Ureter (tissue), 1 donor: ENCODE data around the gene HSD17B1. TPM values are rescaled to one million over a fixed set of nuclear protein-coding genes. Genes with fewer than 3 reads are reported as not detected.

Source experiments
- total RNA-seq: library from RNA; stranded (reverse); gene quantifications from one replicate; pipeline ENCODE4 v1.2.4, GENCODE V29; 2023
- donor health status: DM: yes; HTN: yes; CAD: no.

Gene HSD17B1
- total RNA-seq, 1 donor from 2014 or later = 3.6 TPM

Other genes starting within 250 kb of the HSD17B1 start
- gene STAT3, start 164.5 kb upstream of the HSD17B1 start, total RNA-seq = 295 TPM
- 177 TPM for gene CAVIN1, start 129.7 kb upstream of the HSD17B1 start, total RNA-seq
- gene ATP6V0A1, start 94.0 kb upstream of the HSD17B1 start, total RNA-seq = 67.1 TPM
- 33.1 TPM for gene NAGLU, start 16.7 kb upstream of the HSD17B1 start, total RNA-seq
- 77.0 TPM for gene COASY, start 9.2 kb downstream of the HSD17B1 start, total RNA-seq
- gene MLX, start 14.2 kb downstream of the HSD17B1 start, total RNA-seq = 53.8 TPM
- 4.3 TPM for gene PSMC3IP, start 24.8 kb downstream of the HSD17B1 start, total RNA-seq
- gene RETREG3, start 56.5 kb downstream of the HSD17B1 start, total RNA-seq = 76.5 TPM
- 49.7 TPM for gene TUBG1, start 56.8 kb downstream of the HSD17B1 start, total RNA-seq
- gene TUBG2, start 106.4 kb downstream of the HSD17B1 start, total RNA-seq = 41.0 TPM
- gene PLEKHH3, start 124.1 kb downstream of the HSD17B1 start, total RNA-seq = 64.2 TPM
- 1.1 TPM for gene CCR10, start 128.9 kb downstream of the HSD17B1 start, total RNA-seq
- gene CNTNAP1, start 129.6 kb downstream of the HSD17B1 start, total RNA-seq = 15.3 TPM
- 45.7 TPM for gene EZH1, start 192.1 kb downstream of the HSD17B1 start, total RNA-seq
- 41.9 TPM for gene RAMP2, start 208.3 kb downstream of the HSD17B1 start, total RNA-seq
- gene VPS25, start 220.5 kb downstream of the HSD17B1 start, total RNA-seq = 54.0 TPM
- gene WNK4, start 227.7 kb downstream of the HSD17B1 start, total RNA-seq = not detected
- 80.4 TPM for gene COA3, start 245.8 kb downstream of the HSD17B1 start, total RNA-seq
- gene CNTD1, start 245.9 kb downstream of the HSD17B1 start, total RNA-seq = 0.75 TPM